ENCODE measurements around the gene IL21R.

- no peak for TF ChIP-seq CTCF (tag by site-specific recombination; IDR thresholded peaks at IDR 0.05)
- no peak for TF ChIP-seq FEZF1 (tag by site-specific recombination; IDR thresholded peaks at IDR 0.05)
These were observed 81.1 kb downstream of the IL21R start for GRCh38 chr16:27483088-27483437.

Measured in HEK293 (cell line).